D721Med (cell line): ENCODE results near the gene ANO8.

Experiments used
- DNase-seq: peaks from one replicate; pipeline ENCODE4 v3.0.0; 2011; ENCODE audit warnings: low spot score; ENCODE audit not compliant: insufficient read length
- FAIRE-seq: peaks from 2 replicates; lab custom pipeline; 2011; peaks lifted over from hg19 to GRCh38; lab: Jason Lieb, UNC
- TF ChIP-seq, protein P1 (sequence below): IDR thresholded peaks from 2 replicates; pipeline ENCODE4 v1.5.1; 2012; ENCODE audit warnings: mild to moderate bottlenecking, control low read depth; ENCODE audit not compliant: insufficient read depth; ENCODE audit errors: missing control alignments

ANO8 gene

DNA sequence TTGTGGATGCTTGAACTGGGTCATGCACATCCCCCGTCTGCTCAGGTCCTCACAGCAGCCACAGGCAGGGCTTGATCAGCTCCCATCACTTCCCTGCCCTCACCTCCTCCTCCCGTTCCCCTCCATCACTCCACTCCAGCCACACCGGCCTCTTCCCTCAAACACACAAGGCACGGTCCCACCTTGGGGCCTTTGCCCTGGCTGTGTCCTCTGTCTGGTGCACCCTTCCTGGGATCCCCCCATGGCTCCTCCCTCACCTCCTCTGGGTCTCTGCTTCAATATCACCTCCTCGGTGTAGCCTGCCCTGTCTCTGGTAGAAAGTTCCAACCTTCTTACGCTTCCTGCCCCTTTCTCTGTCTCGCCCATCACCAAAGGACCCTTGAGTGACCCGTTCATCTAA, 18.7 kb upstream of the ANO8 start:
- no peak for FAIRE-seq
- TF ChIP-seq, protein P1, sequence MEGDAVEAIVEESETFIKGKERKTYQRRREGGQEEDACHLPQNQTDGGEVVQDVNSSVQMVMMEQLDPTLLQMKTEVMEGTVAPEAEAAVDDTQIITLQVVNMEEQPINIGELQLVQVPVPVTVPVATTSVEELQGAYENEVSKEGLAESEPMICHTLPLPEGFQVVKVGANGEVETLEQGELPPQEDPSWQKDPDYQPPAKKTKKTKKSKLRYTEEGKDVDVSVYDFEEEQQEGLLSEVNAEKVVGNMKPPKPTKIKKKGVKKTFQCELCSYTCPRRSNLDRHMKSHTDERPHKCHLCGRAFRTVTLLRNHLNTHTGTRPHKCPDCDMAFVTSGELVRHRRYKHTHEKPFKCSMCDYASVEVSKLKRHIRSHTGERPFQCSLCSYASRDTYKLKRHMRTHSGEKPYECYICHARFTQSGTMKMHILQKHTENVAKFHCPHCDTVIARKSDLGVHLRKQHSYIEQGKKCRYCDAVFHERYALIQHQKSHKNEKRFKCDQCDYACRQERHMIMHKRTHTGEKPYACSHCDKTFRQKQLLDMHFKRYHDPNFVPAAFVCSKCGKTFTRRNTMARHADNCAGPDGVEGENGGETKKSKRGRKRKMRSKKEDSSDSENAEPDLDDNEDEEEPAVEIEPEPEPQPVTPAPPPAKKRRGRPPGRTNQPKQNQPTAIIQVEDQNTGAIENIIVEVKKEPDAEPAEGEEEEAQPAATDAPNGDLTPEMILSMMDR = no peak
- DNase-seq = no peak

GRCh38 chr19:17352608-17353280, 18.1 kb upstream of the ANO8 start:
- TF ChIP-seq, protein P1 = no peak
- DNase-seq (no peak), FAIRE-seq (no peak)

DNA sequence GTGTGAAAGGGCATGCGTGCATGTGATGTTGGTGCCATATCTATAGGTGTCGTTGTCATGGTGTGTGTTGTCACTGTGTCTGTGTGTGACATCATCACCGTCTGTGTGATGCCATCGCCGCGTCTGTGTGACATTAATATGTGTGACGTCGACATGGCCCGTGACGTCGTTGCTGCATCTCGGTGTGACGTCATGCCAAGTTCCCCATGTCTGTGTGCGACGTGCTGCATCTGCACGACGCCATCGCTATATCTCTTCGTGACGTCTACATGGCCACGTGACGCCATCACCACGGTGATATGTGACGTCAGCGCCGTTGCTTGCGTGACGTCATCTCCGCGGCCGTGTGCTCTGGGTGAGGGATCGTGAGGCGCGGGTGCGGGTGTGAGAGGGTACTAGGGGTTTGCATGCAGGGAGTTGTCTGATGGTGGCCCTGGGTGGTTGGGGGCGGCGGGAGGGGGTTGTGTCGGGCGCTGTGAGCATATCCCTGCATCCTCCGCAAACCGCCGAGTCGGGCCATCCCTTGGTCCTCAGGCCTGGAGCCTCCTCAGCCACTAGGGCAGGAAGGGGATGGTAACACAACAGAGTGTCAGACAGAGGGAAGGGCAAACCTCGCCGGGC, 17.3 kb upstream of the ANO8 start:
- DNase-seq (no peak), FAIRE-seq (no peak)
- TF ChIP-seq, protein P1 = no peak

GRCh38 chr19:17348700-17349099, 14.0 kb upstream of the ANO8 start:
- TF ChIP-seq, protein P1 = no peak
- no peak for DNase-seq
- FAIRE-seq = no peak

- no peak for DNase-seq
- no peak for FAIRE-seq
- TF ChIP-seq, protein P1 = no peak
Measured at GRCh38 chr19:17347877-17348276, 13.2 kb upstream of the ANO8 start.

DNA sequence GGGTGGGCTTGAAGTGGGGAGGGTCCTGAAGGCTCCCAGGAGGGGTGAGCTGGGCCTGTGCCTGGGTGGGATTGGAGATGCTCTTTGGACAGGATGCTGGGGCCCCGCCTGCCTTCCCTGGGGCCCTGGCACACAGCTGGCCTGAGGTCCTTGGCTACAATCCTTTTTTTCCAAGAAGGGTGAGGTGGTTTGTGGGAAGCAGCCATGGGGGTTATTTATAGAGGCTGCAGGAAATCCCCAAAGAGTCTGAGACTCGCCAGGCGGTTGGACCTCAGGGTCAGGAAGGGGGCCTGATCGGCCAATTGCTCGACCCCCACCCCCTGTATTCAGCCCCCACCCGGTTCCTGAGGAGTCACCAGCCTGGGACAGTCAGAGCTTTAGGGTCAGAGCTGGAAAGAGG, 12.7 kb upstream of the ANO8 start:
- DNase-seq = no peak
- TF ChIP-seq, protein P1 = no peak
- FAIRE-seq = no peak

GRCh38 chr19:17346109-17346671, 11.5 kb upstream of the ANO8 start:
- peak; percentile 84 for DNase-seq
- FAIRE-seq = no peak
- TF ChIP-seq, protein P1 = peak; percentile 73
